Caco-2 (cell line): ENCODE measurements around the gene ACTL8. TPM values are rescaled to one million over a fixed set of nuclear protein-coding genes. Genes with fewer than 3 reads are reported as not detected.

ENCODE experiments used
- BruUV-seq: library from RNA; stranded (reverse); fragments of 400-500 nt; replicated peaks from 2 replicates; lab custom pipeline; 2021; lab: Mats Ljungman, UMichigan
- CTCF ChIA-PET: fragments of 300-600 bp; sonication (Branson Sonifier 250); formaldehyde crosslinking; loops from one replicate; lab custom pipeline; 2022; ENCODE audit warnings: antibody characterized with exemption; lab: Charles Lee
- POLR2A ChIA-PET: fragments of 300-600 bp; sonication (Branson Sonifier 250); formaldehyde crosslinking; loops from one replicate; lab custom pipeline; 2022; ENCODE audit warnings: antibody characterized with exemption; lab: Charles Lee
- DNase-seq, 2 experiments: peaks; one replicate each; pipeline versions ENCODE4 v3.0.0 to v3.0.0-alpha.2; 2020 to 2022
- H3K27me3 ChIP-seq: replicated peaks from 2 replicates; pipeline ENCODE4 v1.6.0; 2011; ENCODE audit warnings: low read length; ENCODE audit not compliant: control insufficient read depth, insufficient read depth
- H3K36me3 ChIP-seq: 2 replicates; pipeline ENCODE4 v1.5.1; 2011; ENCODE audit warnings: low read length; ENCODE audit not compliant: control insufficient read depth, insufficient read depth
- H3K4me1 ChIP-seq: fragments of 250-450 bp; sonication (Bioruptor Pico); 2 replicates; pipeline ENCODE4 v1.5.1; 2020; ENCODE audit warnings: mild to moderate bottlenecking
- H3K4me3 ChIP-seq: 2 replicates; pipeline ENCODE4 v1.5.1; 2011; ENCODE audit warnings: low read depth, mild to moderate bottlenecking, control low read depth, low read length
- H3K9me3 ChIP-seq: fragments of 250-450 bp; sonication (Bioruptor Pico); 2 replicates; pipeline ENCODE4 v1.5.1; 2020; ENCODE audit warnings: mild to moderate bottlenecking, moderate library complexity
- H3K27ac Mint-ChIP-seq: one replicate; pipeline ENCODE4 v1.8.0; 2022; ENCODE audit warnings: mixed read lengths; ENCODE audit not compliant: unreplicated experiment
- H3K27me3 Mint-ChIP-seq: one replicate; pipeline ENCODE4 v1.8.0; 2022; ENCODE audit warnings: mixed read lengths; ENCODE audit not compliant: insufficient read depth, unreplicated experiment
- H3K36me3 Mint-ChIP-seq: one replicate; pipeline ENCODE4 v1.8.0; 2022; ENCODE audit warnings: mild to moderate bottlenecking, mixed read lengths; ENCODE audit not compliant: insufficient read depth, unreplicated experiment
- H3K4me1 Mint-ChIP-seq: one replicate; pipeline ENCODE4 v1.8.0; 2022; ENCODE audit warnings: low read depth, mixed read lengths; ENCODE audit not compliant: unreplicated experiment
- H3K4me3 Mint-ChIP-seq: one replicate; pipeline ENCODE4 v1.8.0; 2022; ENCODE audit warnings: mild to moderate bottlenecking, moderate library complexity, mixed read lengths; ENCODE audit not compliant: unreplicated experiment
- H3K9me3 Mint-ChIP-seq: one replicate; pipeline ENCODE4 v1.8.0; 2022; ENCODE audit warnings: mixed read lengths; ENCODE audit not compliant: unreplicated experiment
- intact Hi-C: fragments of 100-400 bp; cut with micrococcal nuclease; formaldehyde crosslinking; loops from one replicate; pipeline ENCODE4 v1.10.0; 2022; ENCODE audit not compliant: unreplicated experiment
- total RNA-seq: library from RNA; stranded (reverse); gene quantifications from 2 replicates; pipeline ENCODE4 v1.2.3, GENCODE V29; 2022
- TF ChIP-seq, protein P1 (sequence below), 2 experiments: fragments of 200-600 bp in 1 of 2; IDR thresholded peaks; 1 replicate in 1 of 2; 2 replicates in 1 of 2; pipeline versions ENCODE4 v1.5.1 to v1.8.0; 2011 to 2022; ENCODE audit warnings: antibody characterized with exemption in 1 of 2, control low read depth in 1 of 2, inconsistent platforms in 1 of 2, low read depth in 1 of 2, low read length in 1 of 2, mild to moderate bottlenecking in 1 of 2, moderate library complexity in 1 of 2; ENCODE audit not compliant: insufficient read depth in 1 of 2, severe bottlenecking in 1 of 2, unreplicated experiment in 1 of 2

ACTL8 gene
- total RNA-seq, 1 experiment from 2014 or later: 79.3 TPM

DNA sequence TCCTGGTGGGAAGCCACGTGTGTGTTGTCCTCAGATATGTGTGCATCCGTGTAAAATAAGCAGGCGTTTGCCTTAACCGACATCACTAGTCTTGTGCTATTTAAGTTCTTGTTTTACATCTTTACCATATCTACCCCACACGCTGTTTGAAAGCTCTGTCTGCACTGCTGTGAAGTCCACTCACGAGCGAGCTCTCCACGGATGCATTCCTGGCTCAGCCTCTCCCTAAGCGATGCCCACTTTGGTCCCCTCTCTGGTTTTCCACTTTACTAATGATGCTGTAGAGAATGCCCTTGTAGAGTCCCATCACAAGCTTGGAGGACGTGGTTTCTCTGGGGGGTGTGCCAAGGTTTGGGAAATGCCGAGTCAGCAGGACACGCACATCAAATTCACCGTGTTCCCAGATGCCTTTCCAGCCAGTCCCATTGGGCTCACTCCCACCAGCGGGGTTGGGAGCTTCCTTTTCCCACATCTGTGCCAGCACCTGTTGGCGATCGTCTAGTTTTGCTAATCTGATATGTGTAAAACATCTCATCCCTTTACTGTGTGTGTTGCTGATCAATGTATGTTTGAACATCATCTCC lies 43.8 kb downstream of the ACTL8 start:
- H3K9me3 ChIP-seq: no peaks in the 10 kb centered on the region
- peaks cover 10% of the 10 kb centered on the region for H3K27me3 Mint-ChIP-seq

DNA sequence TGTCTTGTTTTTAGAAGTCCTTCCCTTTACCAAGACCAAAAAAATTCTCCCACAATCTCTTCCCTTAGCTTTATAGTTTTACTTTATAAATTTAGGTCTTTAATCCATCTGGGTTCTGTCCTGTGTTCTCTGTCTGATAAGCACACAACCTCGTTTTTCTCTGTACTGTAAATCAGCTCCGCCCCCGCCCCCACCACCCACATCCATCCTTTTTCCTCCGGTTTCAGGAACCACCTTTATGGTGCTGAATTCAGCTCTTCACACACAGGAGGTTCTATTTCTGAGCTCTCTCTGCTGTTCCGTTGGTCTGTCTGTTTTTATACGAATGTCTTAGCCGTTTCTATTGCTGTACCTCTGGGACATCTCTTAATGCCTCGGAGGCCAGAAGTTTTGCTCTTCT lies 44.5 kb downstream of the ACTL8 start:
- no peak overlapping the region for H3K4me3 ChIP-seq
- BruUV-seq: no TSS peak
- Mint-ChIP-seq H3K4me1 (no peaks in the 10 kb centered on the region), H3K9me3 (no peaks in the 10 kb centered on the region), H3K27ac (no peak overlapping the region), H3K27me3 (peaks cover 10% of the 10 kb centered on the region), H3K4me3 (no peak overlapping the region), H3K36me3 (peaks cover 5% of the 10 kb centered on the region)
- POLR2A ChIA-PET: no interaction called here
- H3K36me3 ChIP-seq: no peaks in the 10 kb centered on the region
- TF ChIP-seq, protein P1, sequence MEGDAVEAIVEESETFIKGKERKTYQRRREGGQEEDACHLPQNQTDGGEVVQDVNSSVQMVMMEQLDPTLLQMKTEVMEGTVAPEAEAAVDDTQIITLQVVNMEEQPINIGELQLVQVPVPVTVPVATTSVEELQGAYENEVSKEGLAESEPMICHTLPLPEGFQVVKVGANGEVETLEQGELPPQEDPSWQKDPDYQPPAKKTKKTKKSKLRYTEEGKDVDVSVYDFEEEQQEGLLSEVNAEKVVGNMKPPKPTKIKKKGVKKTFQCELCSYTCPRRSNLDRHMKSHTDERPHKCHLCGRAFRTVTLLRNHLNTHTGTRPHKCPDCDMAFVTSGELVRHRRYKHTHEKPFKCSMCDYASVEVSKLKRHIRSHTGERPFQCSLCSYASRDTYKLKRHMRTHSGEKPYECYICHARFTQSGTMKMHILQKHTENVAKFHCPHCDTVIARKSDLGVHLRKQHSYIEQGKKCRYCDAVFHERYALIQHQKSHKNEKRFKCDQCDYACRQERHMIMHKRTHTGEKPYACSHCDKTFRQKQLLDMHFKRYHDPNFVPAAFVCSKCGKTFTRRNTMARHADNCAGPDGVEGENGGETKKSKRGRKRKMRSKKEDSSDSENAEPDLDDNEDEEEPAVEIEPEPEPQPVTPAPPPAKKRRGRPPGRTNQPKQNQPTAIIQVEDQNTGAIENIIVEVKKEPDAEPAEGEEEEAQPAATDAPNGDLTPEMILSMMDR (IDR thresholded peaks at IDR 0.05; ENCODE audit: insufficient read depth in 1 of 2, low read depth in 1 of 2, low read length in 1 of 2, severe bottlenecking in 1 of 2, unreplicated experiment in 1 of 2): no peak
- H3K9me3 ChIP-seq: no peaks in the 10 kb centered on the region
- no peaks in the 10 kb centered on the region for H3K27me3 ChIP-seq
- H3K4me1 ChIP-seq: peaks cover 8% of the 10 kb centered on the region; the same call in 1 of the 2 replicates
- DNase-seq: no peak
- intact Hi-C loops: loop anchor here (5.0 kb wide), 1 partner anchor 42 kb away; the partner anchor contains the start of gene ACTL8
- CTCF ChIA-PET: no interaction called here

More for the DNA sequence above, 43.8 kb downstream of the ACTL8 start:
- no peaks in the 10 kb centered on the region for H3K9me3 Mint-ChIP-seq
- CTCF ChIA-PET: no interaction called here
- no TSS peak for BruUV-seq
- intact Hi-C loops: loop anchor here (5.0 kb wide), 1 partner anchor 42 kb away; the partner anchor contains the start of gene ACTL8
- no peaks in the 10 kb centered on the region for H3K27me3 ChIP-seq
- H3K36me3 ChIP-seq: no peaks in the 10 kb centered on the region
- H3K4me1 Mint-ChIP-seq: no peaks in the 10 kb centered on the region
- H3K27ac Mint-ChIP-seq: no peak overlapping the region
- H3K4me1 ChIP-seq: peaks cover 8% of the 10 kb centered on the region; the same call in 1 of the 2 replicates
- H3K4me3 Mint-ChIP-seq: no peak overlapping the region
- H3K36me3 Mint-ChIP-seq: peaks cover 5% of the 10 kb centered on the region
- POLR2A ChIA-PET: no interaction called here
- DNase-seq: no peak
- TF ChIP-seq, protein P1 (IDR thresholded peaks at IDR 0.05; ENCODE audit: insufficient read depth in 1 of 2, low read depth in 1 of 2, low read length in 1 of 2, severe bottlenecking in 1 of 2, unreplicated experiment in 1 of 2): no peak
- no peak overlapping the region for H3K4me3 ChIP-seq

DNA sequence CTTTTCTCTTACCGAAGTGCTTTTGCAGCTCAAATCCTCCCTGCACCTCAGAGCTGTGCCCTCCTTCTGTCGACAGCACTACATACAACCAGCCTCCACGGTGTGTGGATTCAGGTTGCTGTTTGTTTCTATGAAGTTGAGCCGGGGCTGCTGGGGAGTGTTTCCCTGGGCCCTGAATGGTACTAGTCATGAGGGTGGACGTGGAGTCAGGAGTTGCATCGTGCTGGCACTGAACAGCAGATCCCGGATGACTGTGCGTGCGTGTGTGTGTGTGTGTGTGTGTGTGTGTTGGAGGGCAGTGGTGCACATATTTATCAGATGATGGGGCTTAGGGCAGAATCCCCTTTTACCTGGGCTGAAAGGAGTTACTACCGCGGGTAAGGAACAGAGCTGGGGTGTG lies 47.0 kb downstream of the ACTL8 start:
- intact Hi-C loops: no loop called here
- no peak overlapping the region for H3K27ac Mint-ChIP-seq
- ChIA-PET POLR2A (no interaction called here), CTCF (no interaction called here)
- H3K27me3 Mint-ChIP-seq: peaks cover 10% of the 10 kb centered on the region
- H3K4me1 Mint-ChIP-seq: no peaks in the 10 kb centered on the region
- no peaks in the 10 kb centered on the region for H3K36me3 ChIP-seq
- no peak overlapping the region for H3K4me3 Mint-ChIP-seq
- no peaks in the 10 kb centered on the region for H3K9me3 Mint-ChIP-seq
- H3K27me3 ChIP-seq: no peaks in the 10 kb centered on the region
- H3K9me3 ChIP-seq: no peaks in the 10 kb centered on the region
- TF ChIP-seq, protein P1 (IDR thresholded peaks at IDR 0.05; ENCODE audit: insufficient read depth in 1 of 2, low read depth in 1 of 2, low read length in 1 of 2, severe bottlenecking in 1 of 2, unreplicated experiment in 1 of 2): no peak
- DNase-seq: no peak
- H3K36me3 Mint-ChIP-seq: peaks cover 9% of the 10 kb centered on the region
- no TSS peak for BruUV-seq
- H3K4me1 ChIP-seq: no peaks in the 10 kb centered on the region
- H3K4me3 ChIP-seq: no peak overlapping the region
